DOHH2 (cell line): ENCODE measurements around the gene MRGPRD.

Experiments used
- H3F3A ChIP-seq: fragments of 200-600 bp; sonication (generic), shearing (Covaris generic); 2 replicates; pipeline ENCODE4 v1.6.0; 2016; ENCODE audit warnings: antibody characterized with exemption, mild to moderate bottlenecking; ENCODE audit not compliant: control insufficient read depth, insufficient read depth
- H3K27ac ChIP-seq: fragments of 200-600 bp; sonication (generic); 2 replicates; pipeline ENCODE4 v1.5.1; 2014; ENCODE audit warnings: low read depth, mild to moderate bottlenecking, low read length, moderate library complexity
- H3K27me3 ChIP-seq: fragments of 200-600 bp; sonication (generic); 2 replicates; pipeline ENCODE4 v1.6.1; 2014; ENCODE audit warnings: mild to moderate bottlenecking, low read length, mixed read lengths; ENCODE audit not compliant: control insufficient read depth
- H3K36me3 ChIP-seq: fragments of 200-600 bp; sonication (generic); 2 replicates; pipeline ENCODE4 v1.6.1; 2014; ENCODE audit warnings: mild to moderate bottlenecking, low read length, moderate library complexity, mixed read lengths; ENCODE audit not compliant: control insufficient read depth
- H3K4me1 ChIP-seq: fragments of 200-600 bp; sonication (generic); 2 replicates; pipeline ENCODE4 v1.6.1; 2014; ENCODE audit warnings: mild to moderate bottlenecking, low read length, mixed read lengths; ENCODE audit not compliant: control insufficient read depth
- H3K4me2 ChIP-seq: fragments of 200-600 bp; sonication (generic); 2 replicates; pipeline ENCODE4 v1.6.0; 2014; ENCODE audit warnings: mild to moderate bottlenecking, low read length, moderate library complexity
- H3K4me3 ChIP-seq: fragments of 200-600 bp; sonication (generic); 2 replicates; pipeline ENCODE4 v1.5.1; 2014; ENCODE audit warnings: mild to moderate bottlenecking, low read length, mixed read lengths
- H3K79me2 ChIP-seq: fragments of 200-600 bp; sonication (generic); 2 replicates; pipeline ENCODE4 v1.6.1; 2014; ENCODE audit warnings: mild to moderate bottlenecking, low read length, mixed read lengths; ENCODE audit not compliant: control insufficient read depth
- H3K9me2 ChIP-seq: fragments of 200-600 bp; sonication (generic); replicated peaks from 2 replicates; pipeline ENCODE4 v1.6.1; 2014; ENCODE audit warnings: mild to moderate bottlenecking, low read length, mixed read lengths; ENCODE audit not compliant: control insufficient read depth
- H3K9me3 ChIP-seq: fragments of 200-600 bp; sonication (generic); 2 replicates; pipeline ENCODE4 v1.6.1; 2014; ENCODE audit warnings: antibody characterized with exemption, low read length, mixed read lengths; ENCODE audit not compliant: control insufficient read depth, insufficient read depth
- H4K20me1 ChIP-seq: fragments of 200-600 bp; sonication (generic); 2 replicates; pipeline ENCODE4 v1.6.0; 2014; ENCODE audit warnings: low read depth, mild to moderate bottlenecking, antibody characterized with exemption, low read length, moderate library complexity; ENCODE audit not compliant: control insufficient read depth, insufficient read depth
- CTCF ChIP-seq: fragments of 200-600 bp; sonication (generic); IDR thresholded peaks from one replicate; pipeline ENCODE4 v1.5.1; 2014; ENCODE audit warnings: antibody characterized with exemption, mild to moderate bottlenecking, low read depth, low read length; ENCODE audit not compliant: poor library complexity, severe bottlenecking
- EZH2phosphoT487 ChIP-seq: fragments of 200-600 bp; sonication (generic); IDR thresholded peaks from 2 replicates; pipeline ENCODE4 v1.6.1; 2017; ENCODE audit warnings: borderline replicate concordance, mild to moderate bottlenecking, antibody characterized with exemption, low read length, moderate library complexity, mixed read lengths

The MRGPRD gene

GRCh38 chr11:68990995-68991780, 10.4 kb upstream of the MRGPRD start:
- Histone ChIP-seq H3K79me2 (no peaks in the 10 kb centered on the region), H3K36me3 (no peaks in the 10 kb centered on the region), H3K4me3 (no peak overlapping the region), H3K27ac (no peak overlapping the region), H3K9me2 (no peaks in the 10 kb centered on the region), H4K20me1 (no peaks in the 10 kb centered on the region), H3K27me3 (peaks cover 15% of the 10 kb centered on the region), H3F3A (no peaks in the 10 kb centered on the region), H3K4me2 (no peak overlapping the region), H3K4me1 (no peaks in the 10 kb centered on the region), H3K9me3 (no peaks in the 10 kb centered on the region)
- TF ChIP-seq CTCF, result no peak
- TF ChIP-seq EZH2phosphoT487, result no peak

GRCh38 chr11:68989936-68990606, 9.3 kb upstream of the MRGPRD start:
- Histone ChIP-seq H4K20me1 (no peaks in the 10 kb centered on the region), H3K4me3 (no peak overlapping the region), H3K4me2 (no peak overlapping the region)

GRCh38 chr11:68988491-68988890, 7.7 kb upstream of the MRGPRD start:
- Histone ChIP-seq H3K27me3 (peaks cover 15% of the 10 kb centered on the region), H3K36me3 (no peaks in the 10 kb centered on the region), H3K27ac (no peak overlapping the region), H3F3A (no peaks in the 10 kb centered on the region), H3K79me2 (no peaks in the 10 kb centered on the region), H3K4me2 (no peak overlapping the region), H4K20me1 (no peaks in the 10 kb centered on the region), H3K9me3 (no peaks in the 10 kb centered on the region), H3K4me3 (no peak overlapping the region), H3K9me2 (no peaks in the 10 kb centered on the region), H3K4me1 (no peaks in the 10 kb centered on the region)
- no peak for TF ChIP-seq CTCF
- TF ChIP-seq EZH2phosphoT487, result no peak

More at GRCh38 chr11:68989936-68990606, 9.3 kb upstream of the MRGPRD start:
- Histone ChIP-seq H3K36me3 (no peaks in the 10 kb centered on the region), H3F3A (no peaks in the 10 kb centered on the region), H3K4me1 (no peaks in the 10 kb centered on the region), H3K79me2 (no peaks in the 10 kb centered on the region), H3K27me3 (peaks cover 15% of the 10 kb centered on the region), H3K27ac (no peak overlapping the region), H3K9me2 (no peaks in the 10 kb centered on the region), H3K9me3 (no peaks in the 10 kb centered on the region)
- TF ChIP-seq CTCF (no peak), EZH2phosphoT487 (no peak)
